HG02885 (cell line): ENCODE results near the gene RSRC1.

Source experiments
- ATAC-seq: cut with Tn5 transposase; IDR thresholded peaks from one replicate; pipeline ENCODE4 v1.9.1; 2021; ENCODE audit warnings: mild to moderate bottlenecking; ENCODE audit not compliant: unreplicated experiment, poor library complexity

Gene RSRC1

DNA sequence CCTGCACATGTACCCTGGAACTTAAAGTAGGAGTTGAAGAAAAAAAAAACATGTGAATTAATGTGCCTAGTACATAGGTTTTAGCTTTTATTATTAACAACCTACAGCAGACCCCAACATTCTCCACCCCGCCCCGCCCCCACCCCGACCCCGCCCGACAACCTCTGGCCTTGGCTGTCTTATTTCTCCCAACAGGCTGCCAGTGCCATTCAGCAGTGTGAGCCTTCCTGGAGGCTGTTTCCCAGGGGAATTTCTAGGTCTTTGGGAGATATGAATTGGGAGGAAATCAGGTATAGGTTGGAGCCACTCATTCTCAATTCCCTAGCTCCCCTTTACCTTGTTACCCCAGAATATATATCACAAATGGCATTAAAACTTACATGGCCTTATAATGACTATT is 452.8 kb downstream of the RSRC1 start:
- no peak for ATAC-seq

DNA sequence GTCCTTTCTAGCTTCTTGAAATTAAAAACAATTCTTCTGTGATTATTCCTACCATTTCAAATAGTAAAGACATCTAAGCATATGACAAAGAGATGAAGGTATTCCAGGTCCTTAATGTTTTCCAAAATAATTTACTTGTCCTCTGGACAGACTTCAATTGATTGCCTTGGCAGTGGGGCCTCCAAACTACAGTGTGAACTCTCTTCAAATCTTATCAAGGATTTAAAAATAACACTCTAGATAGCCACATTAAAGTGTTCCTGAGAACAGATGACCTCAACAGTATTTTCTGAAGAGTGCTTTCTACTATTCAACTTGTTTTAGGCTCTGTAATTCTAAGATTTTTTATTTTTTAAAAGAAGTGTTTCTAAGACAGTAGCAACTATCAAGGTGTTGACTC is 453.2 kb downstream of the RSRC1 start:
- ATAC-seq = no peak

- ATAC-seq = no peak
These were observed 455.2 kb downstream of the RSRC1 start for GRCh38 chr3:158565076-158565475.

- ATAC-seq = no peak
These were observed 458.9 kb downstream of the RSRC1 start for GRCh38 chr3:158568784-158569183.

- ATAC-seq = no peak
These were observed 459.9 kb downstream of the RSRC1 start for GRCh38 chr3:158569794-158570193.

DNA sequence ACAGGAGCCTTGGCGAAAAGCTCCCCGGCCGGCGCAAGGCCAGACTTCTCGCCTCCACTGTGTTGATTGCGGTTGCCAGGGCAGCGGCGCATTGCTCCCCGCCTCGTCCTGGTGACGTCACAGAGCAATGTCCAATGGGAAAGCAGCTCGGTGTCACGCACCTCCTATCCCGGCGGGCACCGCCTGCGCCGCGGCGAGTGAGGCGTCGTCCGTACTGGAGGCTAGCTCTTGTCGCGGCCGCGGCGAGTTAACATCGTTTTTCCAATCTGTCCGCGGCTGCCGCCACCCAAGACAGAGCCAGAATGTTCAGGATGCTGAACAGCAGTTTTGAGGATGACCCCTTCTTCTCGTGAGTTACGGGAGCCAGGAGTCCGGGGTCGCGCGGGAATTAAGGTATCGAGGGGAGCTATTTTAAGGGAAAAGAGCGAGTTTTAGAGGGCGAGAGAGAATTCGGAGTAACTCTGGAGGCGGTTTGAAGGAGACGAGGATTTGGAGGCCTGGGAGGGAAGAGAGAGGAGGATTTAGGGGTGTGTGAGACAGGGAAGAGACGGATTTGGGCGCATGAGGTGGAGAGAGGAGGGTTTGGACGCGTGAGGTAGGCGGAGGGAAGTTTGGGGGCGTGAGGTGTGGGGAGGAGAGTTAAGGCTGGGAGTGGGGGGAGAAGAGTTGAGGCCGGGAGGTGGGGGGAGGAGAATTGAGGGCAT is 461.3 kb downstream of the RSRC1 start, which contains the start of gene MLF1:
Gene MLF1, plus strand, starts transcription at position 196 of the 704 bp plus-strand sequence. Its CDS starts 107 bp downstream, at position 303.
- peak; percentile 100 for ATAC-seq

- ATAC-seq = no peak
These were observed 462.3 kb downstream of the RSRC1 start for GRCh38 chr3:158571969-158572765.

GRCh38 chr3:158572766-158573060 is 462.8 kb downstream of the RSRC1 start:
- ATAC-seq = no peak

DNA sequence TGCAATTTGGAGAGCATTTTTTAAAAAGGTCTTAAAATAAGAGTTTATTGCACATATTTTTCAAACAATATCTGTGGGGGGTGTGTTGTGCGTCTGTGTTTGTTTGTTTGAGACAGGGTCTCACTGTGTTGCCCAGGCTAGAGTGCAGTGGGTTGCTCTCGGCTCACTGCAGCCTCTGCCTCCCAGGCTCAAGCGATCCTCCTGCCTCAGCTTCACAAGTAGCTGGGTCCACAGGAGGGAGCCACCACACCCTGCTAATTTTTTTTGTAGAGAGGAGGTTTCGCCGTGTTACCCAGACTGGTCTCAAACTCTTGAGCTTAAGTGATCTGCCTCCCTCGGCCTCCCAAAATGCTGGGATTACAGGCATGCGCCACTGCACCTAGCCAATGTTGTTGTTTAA is 463.8 kb downstream of the RSRC1 start:
- ATAC-seq = no peak

DNA sequence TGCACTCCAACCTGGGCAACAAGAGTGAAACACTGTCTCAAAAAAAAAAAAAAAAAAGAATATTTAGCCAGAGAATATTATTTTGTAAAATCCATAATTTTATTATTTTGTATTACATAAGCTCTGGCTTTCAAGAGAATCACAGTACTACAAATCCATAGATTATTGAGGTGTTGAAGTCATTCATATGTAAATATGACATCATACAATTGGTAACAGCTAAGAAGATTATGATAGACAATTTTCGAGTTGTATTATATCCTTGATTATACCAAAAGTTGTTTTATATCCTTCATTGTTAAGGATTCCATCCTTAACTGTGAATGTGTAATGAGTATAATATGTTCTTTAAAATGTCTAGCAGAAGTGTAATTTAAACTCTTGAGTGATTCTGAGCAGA is 464.8 kb downstream of the RSRC1 start:
- no peak for ATAC-seq

GRCh38 chr3:158590223-158590622 is 480.3 kb downstream of the RSRC1 start:
- ATAC-seq = no peak
